ENCODE data around the gene NAP1L1. TPM values are rescaled to one million over a fixed set of nuclear protein-coding genes. Genes with fewer than 3 reads are reported as not detected.

The NAP1L1 gene
- total RNA-seq, 2 experiments from 2014 or later: 348 to 904 TPM

DNA sequence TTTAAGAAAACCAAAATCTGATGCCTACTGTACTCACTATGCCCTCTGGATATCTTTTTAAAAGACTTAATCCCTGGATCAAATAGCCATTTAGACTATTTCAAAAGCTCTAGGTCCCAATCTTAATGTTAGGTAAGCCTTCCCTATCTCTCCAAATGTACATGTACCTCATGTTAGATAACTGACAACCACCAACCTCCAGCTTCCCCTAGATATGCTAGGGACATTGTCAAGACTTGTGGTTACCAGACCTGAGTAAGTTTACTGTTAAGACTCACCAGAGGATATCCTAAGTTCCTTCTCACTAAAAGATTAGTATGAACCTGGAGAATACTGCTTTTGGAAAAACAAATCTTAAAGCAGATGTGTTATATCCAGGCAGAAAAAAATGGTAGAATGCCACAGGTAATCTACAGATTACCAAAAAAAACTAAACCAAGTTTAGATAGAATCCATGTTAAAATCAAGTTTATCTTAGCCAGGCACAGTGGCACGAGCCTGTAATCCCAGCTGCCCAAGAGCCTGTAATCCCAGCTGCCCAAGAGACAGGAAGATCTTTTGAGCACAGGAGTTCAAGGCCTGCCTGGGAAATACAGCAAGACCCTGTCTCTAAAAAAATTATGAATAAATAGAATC is 9.7 kb downstream of the NAP1L1 start:
- no peak for DNase-seq (ENCODE audit: low spot score)
- peaks cover 100% of the 10 kb centered on the region for H3K79me2 ChIP-seq (ENCODE audit: insufficient read depth, low read depth, low read length)
- peaks cover 53% of the 10 kb centered on the region for H3K4me1 ChIP-seq (ENCODE audit: insufficient read depth, low read length, poor library complexity, severe bottlenecking)
- no peak for TF ChIP-seq EZH2phosphoT487 (IDR thresholded peaks at IDR 0.05; ENCODE audit: borderline replicate concordance, low read depth, low read length)
- TF ChIP-seq, protein P1, sequence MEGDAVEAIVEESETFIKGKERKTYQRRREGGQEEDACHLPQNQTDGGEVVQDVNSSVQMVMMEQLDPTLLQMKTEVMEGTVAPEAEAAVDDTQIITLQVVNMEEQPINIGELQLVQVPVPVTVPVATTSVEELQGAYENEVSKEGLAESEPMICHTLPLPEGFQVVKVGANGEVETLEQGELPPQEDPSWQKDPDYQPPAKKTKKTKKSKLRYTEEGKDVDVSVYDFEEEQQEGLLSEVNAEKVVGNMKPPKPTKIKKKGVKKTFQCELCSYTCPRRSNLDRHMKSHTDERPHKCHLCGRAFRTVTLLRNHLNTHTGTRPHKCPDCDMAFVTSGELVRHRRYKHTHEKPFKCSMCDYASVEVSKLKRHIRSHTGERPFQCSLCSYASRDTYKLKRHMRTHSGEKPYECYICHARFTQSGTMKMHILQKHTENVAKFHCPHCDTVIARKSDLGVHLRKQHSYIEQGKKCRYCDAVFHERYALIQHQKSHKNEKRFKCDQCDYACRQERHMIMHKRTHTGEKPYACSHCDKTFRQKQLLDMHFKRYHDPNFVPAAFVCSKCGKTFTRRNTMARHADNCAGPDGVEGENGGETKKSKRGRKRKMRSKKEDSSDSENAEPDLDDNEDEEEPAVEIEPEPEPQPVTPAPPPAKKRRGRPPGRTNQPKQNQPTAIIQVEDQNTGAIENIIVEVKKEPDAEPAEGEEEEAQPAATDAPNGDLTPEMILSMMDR (conservative IDR thresholded peaks at IDR 0.05; ENCODE audit: low read length): no peak
- intact Hi-C loops (cut with micrococcal nuclease; ENCODE audit: unreplicated experiment): no loop called here
- no peak overlapping the region for H3K4me2 ChIP-seq (ENCODE audit: low read length)
- H3K9me3 ChIP-seq (ENCODE audit: low read length): no peaks in the 10 kb centered on the region
- peaks cover 75% of the 10 kb centered on the region for H4K20me1 ChIP-seq (ENCODE audit: insufficient read depth, low read length)
- no peak overlapping the region for H3K27ac ChIP-seq (ENCODE audit: low read depth, low read length, poor library complexity, severe bottlenecking)
- ChIA-PET POLR2A (interaction anchor here (3.0 kb wide), 1 partner anchor 8 kb away, joined by 24 read pairs; no protein-coding TSS in a partner anchor), CTCF (ENCODE audit: unreplicated experiment) (no interaction called here)
- H2AFZ ChIP-seq (ENCODE audit: low read length): no peak overlapping the region
- H3K9me2 ChIP-seq (ENCODE audit: insufficient read depth, low read length): no peaks in the 10 kb centered on the region
- no peak overlapping the region for H3K4me3 ChIP-seq (ENCODE audit: low read depth, low read length, poor library complexity, severe bottlenecking)
- no TSS peak for BruUV-seq (replicated peaks)
- H3K36me3 ChIP-seq (ENCODE audit: insufficient read depth, low read length): peaks cover 98% of the 10 kb centered on the region

DNA sequence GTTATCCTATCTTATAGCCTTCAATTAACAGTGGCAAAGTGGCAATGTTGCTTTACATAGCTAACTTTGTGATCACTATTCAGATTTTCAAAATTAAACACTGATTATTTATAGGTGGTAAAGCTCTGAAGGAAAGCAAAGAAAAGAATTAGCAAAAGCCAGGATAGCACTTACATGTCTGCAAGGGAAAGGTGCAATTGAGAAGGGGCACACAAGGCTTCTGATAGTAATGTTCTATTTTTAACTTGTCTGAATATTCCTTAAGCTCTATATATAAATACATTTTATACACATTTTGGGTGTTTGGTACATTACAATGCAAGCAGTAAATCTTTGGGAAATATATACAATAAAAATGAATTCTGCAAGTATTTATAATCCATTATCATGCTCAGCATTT is 10.9 kb downstream of the NAP1L1 start:
- BruUV-seq (replicated peaks): TSS peak; percentile 0
- Histone ChIP-seq H3K79me2 (ENCODE audit: insufficient read depth, low read depth, low read length) (peaks cover 100% of the 10 kb centered on the region), H3K9me2 (ENCODE audit: insufficient read depth, low read length) (no peaks in the 10 kb centered on the region), H2AFZ (ENCODE audit: low read length) (no peak overlapping the region), H3K9me3 (ENCODE audit: low read length) (0 out of 2 replicates have a peak, but pooled peaks cover 7% of the 10 kb centered on the region), H3K4me2 (ENCODE audit: low read length) (no peak overlapping the region), H3K4me3 (ENCODE audit: low read depth, low read length, poor library complexity, severe bottlenecking) (no peak overlapping the region), H4K20me1 (ENCODE audit: insufficient read depth, low read length) (peaks cover 71% of the 10 kb centered on the region), H3K36me3 (ENCODE audit: insufficient read depth, low read length) (peaks cover 98% of the 10 kb centered on the region), H3K4me1 (ENCODE audit: insufficient read depth, low read length, poor library complexity, severe bottlenecking) (peaks cover 42% of the 10 kb centered on the region), H3K27ac (ENCODE audit: low read depth, low read length, poor library complexity, severe bottlenecking) (no peak overlapping the region)
- ChIA-PET POLR2A (interaction anchor here (1.4 to 3.0 kb wide), 2 partner anchors 9 kb away, joined by 4 to 24 read pairs; no protein-coding TSS in a partner anchor), CTCF (ENCODE audit: unreplicated experiment) (no interaction called here)
- intact Hi-C loops (cut with micrococcal nuclease; ENCODE audit: unreplicated experiment): no loop called here
- DNase-seq (ENCODE audit: low spot score): no peak
- no peak for TF ChIP-seq EZH2phosphoT487 (IDR thresholded peaks at IDR 0.05; ENCODE audit: borderline replicate concordance, low read depth, low read length)
- TF ChIP-seq, protein P1 (conservative IDR thresholded peaks at IDR 0.05; ENCODE audit: low read length): no peak

DNA sequence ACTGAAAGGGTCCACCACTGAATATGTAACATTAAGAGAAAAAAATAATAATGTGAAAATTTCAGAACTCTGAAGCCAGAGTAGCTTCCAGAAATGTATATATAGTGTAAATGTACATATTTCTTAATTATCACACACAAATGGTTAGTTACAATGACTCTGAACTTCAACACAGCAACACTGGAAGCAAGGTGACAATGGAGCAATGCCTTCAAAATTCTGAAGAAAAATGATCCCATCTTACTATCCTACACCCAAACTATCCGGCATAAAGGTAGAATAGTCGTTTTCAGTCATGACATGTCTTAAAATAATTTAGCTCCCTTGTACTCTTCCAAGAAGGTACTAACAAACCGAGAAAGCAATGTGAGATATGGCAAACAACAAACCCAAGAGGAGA is 11.9 kb downstream of the NAP1L1 start:
- intact Hi-C loops (cut with micrococcal nuclease; ENCODE audit: unreplicated experiment): no loop called here
- H4K20me1 ChIP-seq (ENCODE audit: insufficient read depth, low read length): peaks cover 68% of the 10 kb centered on the region
- ChIA-PET POLR2A (interaction anchor here (0.7 to 3.0 kb wide), 3 partner anchors 8 to 191 kb away, joined by 4 to 24 read pairs (median 5); no protein-coding TSS in a partner anchor), CTCF (ENCODE audit: unreplicated experiment) (no interaction called here)
- H3K27ac ChIP-seq (ENCODE audit: low read depth, low read length, poor library complexity, severe bottlenecking): no peak overlapping the region
- peaks cover 100% of the 10 kb centered on the region for H3K79me2 ChIP-seq (ENCODE audit: insufficient read depth, low read depth, low read length)
- TF ChIP-seq, protein P1 (conservative IDR thresholded peaks at IDR 0.05; ENCODE audit: low read length): no peak
- no peak for TF ChIP-seq EZH2phosphoT487 (IDR thresholded peaks at IDR 0.05; ENCODE audit: borderline replicate concordance, low read depth, low read length)
- peaks cover 13% of the 10 kb centered on the region; the same call in 1 of the 2 replicates for H3K9me3 ChIP-seq (ENCODE audit: low read length)
- H3K4me2 ChIP-seq (ENCODE audit: low read length): no peak overlapping the region
- no peak for DNase-seq (ENCODE audit: low spot score)
- no peaks in the 10 kb centered on the region for H3K9me2 ChIP-seq (ENCODE audit: insufficient read depth, low read length)
- H3K4me1 ChIP-seq (ENCODE audit: insufficient read depth, low read length, poor library complexity, severe bottlenecking): peaks cover 32% of the 10 kb centered on the region
- no peak overlapping the region for H3K4me3 ChIP-seq (ENCODE audit: low read depth, low read length, poor library complexity, severe bottlenecking)
- no TSS peak for BruUV-seq (replicated peaks)
- no peak overlapping the region for H2AFZ ChIP-seq (ENCODE audit: low read length)
- H3K36me3 ChIP-seq (ENCODE audit: insufficient read depth, low read length): peaks cover 99% of the 10 kb centered on the region

Measured in OCI-LY7 (cell line).